A549 (cell line): Measurements from ENCODE around the gene MAPK13. TPM values are rescaled to one million over a fixed set of nuclear protein-coding genes. Genes with fewer than 3 reads are reported as not detected.

ENCODE experiments used
- ATAC-seq, 2 experiments: fragments of 200-7000 bp in 1 of 2; fragments of >200 bp in 1 of 2; cut with Nextera tagmentation in 1 of 2; cut with Tn5 transposase in 1 of 2; 3 replicates each; pipeline versions ENCODE4 v1.8.0 to v1.9.1; 2018 to 2020; ENCODE audit warnings: mild to moderate bottlenecking in 1 of 2, moderate library complexity in 1 of 2
- CTCF ChIA-PET: fragments of 300-600 bp; sonication (Branson Sonifier 250); formaldehyde crosslinking; extraction: SDS; loops from one replicate; lab custom pipeline; 2021; ENCODE audit warnings: antibody characterized with exemption, inconsistent platforms; lab: Yijun Ruan, JAX
- POLR2A ChIA-PET: fragments of 350-600 bp; formaldehyde crosslinking; extraction: SDS; loops from one replicate; lab custom pipeline; 2021; ENCODE audit warnings: antibody characterized with exemption, inconsistent platforms; lab: Yijun Ruan, JAX
- DNase-seq, 2 experiments: peaks; one replicate each; pipeline versions ENCODE4 v3.0.0 to v3.0.0-alpha.2; 2011 to 2016; ENCODE audit warnings: low read depth in 1 of 2, low spot score in 1 of 2
- FAIRE-seq: peaks from 2 replicates; lab custom pipeline; 2011; peaks lifted over from hg19 to GRCh38; lab: Jason Lieb, UNC
- H3K27ac ChIP-seq, 2 experiments: fragments of >200 bp; sonication (Bioruptor Twin); formaldehyde crosslinking; 3 replicates each; pipeline ENCODE4 v1.5.1; 2016 to 2017
- H3K4me1 ChIP-seq: fragments of >200 bp; sonication (Bioruptor Twin); formaldehyde crosslinking; 3 replicates; pipeline ENCODE4 v1.6.1; 2016
- H3K4me2 ChIP-seq: fragments of >200 bp; sonication (Bioruptor Twin); formaldehyde crosslinking; 3 replicates; pipeline ENCODE4 v1.6.1; 2016
- H3K4me3 ChIP-seq: fragments of >200 bp; sonication (Bioruptor Twin); formaldehyde crosslinking; 3 replicates; pipeline ENCODE4 v1.5.1; 2016
- H3K9me3 ChIP-seq: fragments of >200 bp; sonication (Bioruptor Twin); formaldehyde crosslinking; 3 replicates; pipeline ENCODE4 v1.6.1; 2016
- BHLHE40 ChIP-seq: IDR thresholded peaks from 2 replicates; pipeline ENCODE4 v1.6.1; 2012; ENCODE audit warnings: low read depth, low read length, inconsistent platforms
- CEBPB ChIP-seq, 2 experiments: fragments of >200 bp in 1 of 2; sonication (Bioruptor Twin) in 1 of 2; formaldehyde crosslinking in 1 of 2; IDR thresholded peaks; 2 replicates each; pipeline ENCODE4 v1.6.1; 2012 to 2016
- CHD2 ChIP-seq: fragments of 150-350 bp; IDR thresholded peaks from 2 replicates; pipeline ENCODE4 v1.6.1; 2014; ENCODE audit warnings: low read length; ENCODE audit not compliant: partially characterized antibody
- E2F6 ChIP-seq: IDR thresholded peaks from 2 replicates; pipeline ENCODE4 v1.6.1; 2012; ENCODE audit warnings: low read depth, borderline replicate concordance
- ESRRA ChIP-seq: fragments of 150-350 bp; IDR thresholded peaks from 2 replicates; pipeline ENCODE4 v1.6.1; 2014; ENCODE audit warnings: mild to moderate bottlenecking, low read length, borderline replicate concordance
- FOSL2 ChIP-seq, 2 experiments: fragments of 450-650 bp in 1 of 2; fragments of >200 bp in 1 of 2; sonication (Bioruptor Twin) in 1 of 2; formaldehyde crosslinking; IDR thresholded peaks; 2 replicates each; pipeline versions ENCODE4 v1.5.0 to v1.6.1; 2016 to 2020; ENCODE audit warnings: mild to moderate bottlenecking in 1 of 2, moderate library complexity in 1 of 2
- GATA3 ChIP-seq: IDR thresholded peaks from 2 replicates; pipeline ENCODE4 v1.6.1; 2012; ENCODE audit warnings: borderline replicate concordance
- HDAC2 ChIP-seq: fragments of 200-600 bp; sonication (generic); IDR thresholded peaks from 2 replicates; pipeline ENCODE4 v1.6.1; 2016
- KDM5A ChIP-seq: fragments of 200-600 bp; sonication (generic); IDR thresholded peaks from 2 replicates; pipeline ENCODE4 v1.6.1; 2016; ENCODE audit warnings: antibody characterized with exemption, mild to moderate bottlenecking
- NPAS2 ChIP-seq: fragments of 250-450 bp; sonication (Bioruptor Pico); IDR thresholded peaks from 2 replicates; pipeline ENCODE4 v1.8.0; 2022; ENCODE audit warnings: mild to moderate bottlenecking, moderate library complexity, borderline replicate concordance
- POLR2AphosphoS2 ChIP-seq: conservative IDR thresholded peaks from 2 replicates; pipeline ENCODE4 v1.6.1; 2012; ENCODE audit warnings: low read length, improper control_type of control experiment, inconsistent platforms
- RARB ChIP-seq: fragments of 250-450 bp; sonication (Bioruptor Pico); IDR thresholded peaks from 2 replicates; pipeline ENCODE4 v1.8.0; 2021; ENCODE audit warnings: mild to moderate bottlenecking, moderate library complexity
- REST ChIP-seq: fragments of 200-600 bp; sonication (generic); IDR thresholded peaks from 2 replicates; pipeline ENCODE4 v1.6.1; 2016; ENCODE audit warnings: antibody characterized with exemption, mild to moderate bottlenecking, moderate library complexity
- RFX5 ChIP-seq: fragments of 450-650 bp; IDR thresholded peaks from 2 replicates; pipeline ENCODE4 v1.7.1; 2014; ENCODE audit warnings: antibody characterized with exemption, mild to moderate bottlenecking, moderate library complexity
- RNF2 ChIP-seq: fragments of 200-600 bp; sonication (generic); IDR thresholded peaks from 2 replicates; pipeline ENCODE4 v1.6.1; 2016; ENCODE audit warnings: low read depth, mild to moderate bottlenecking, antibody characterized with exemption, moderate library complexity, borderline replicate concordance
- SMC3 ChIP-seq: fragments of >200 bp; sonication (Bioruptor Twin); formaldehyde crosslinking; IDR thresholded peaks from 3 replicates; pipeline ENCODE4 v1.6.1; 2018; ENCODE audit warnings: inconsistent platforms
- TFCP2L1 ChIP-seq: fragments of 250-450 bp; sonication (Bioruptor Pico); IDR thresholded peaks from 2 replicates; pipeline ENCODE4 v1.5.0; 2021; ENCODE audit warnings: mild to moderate bottlenecking
- TP53 ChIP-seq: fragments of 250-450 bp; sonication (Bioruptor Pico); IDR thresholded peaks from 2 replicates; pipeline ENCODE4 v1.5.0; 2021; ENCODE audit warnings: mild to moderate bottlenecking, moderate library complexity
- ZC3H11A ChIP-seq: fragments of 450-650 bp; IDR thresholded peaks from 2 replicates; pipeline ENCODE4 v1.6.1; 2014; ENCODE audit warnings: antibody characterized with exemption, mild to moderate bottlenecking
- ZNF302 ChIP-seq: fragments of 250-450 bp; sonication (Bioruptor Pico); IDR thresholded peaks from 2 replicates; pipeline ENCODE4 v1.9.0; 2021; ENCODE audit warnings: inconsistent platforms, mild to moderate bottlenecking, moderate library complexity
- WGBS: methylation state at CpG from one replicate; pipeline ENCODE4 v1.1.6; 2017; ENCODE audit errors: missing lambda C conversion rate; 5-methylcytosine and 5-hydroxymethylcytosine counted together
- polyA plus RNA-seq, 4 experiments: library from polyadenylated mRNA; depleted of rRNA in 3 of 4; stranded (reverse); fragments of >200 nt; fragmentation: RNase III in 1 of 4; extraction: RNeasy Plus Mini Kit Qiagen cat#74134 plus additional on column Dnase treatment in 1 of 4; gene quantifications; 2 replicates in 3 of 4; 3 replicates in 1 of 4; pipeline ENCODE4 v1.2.3, GENCODE V29; 2011 to 2017
- TF ChIP-seq, protein P1 (sequence below): fragments of 250-450 bp; sonication (Bioruptor Pico); IDR thresholded peaks from 2 replicates; pipeline ENCODE4 v1.5.0; 2021; ENCODE audit warnings: mild to moderate bottlenecking, moderate library complexity, borderline replicate concordance
- TF ChIP-seq, protein P2 (sequence below): fragments of >200 bp; sonication (Bioruptor Twin); formaldehyde crosslinking; IDR thresholded peaks from 3 replicates; pipeline ENCODE4 v1.6.1; 2016
- TF ChIP-seq, protein P3 (sequence below): fragments of 450-650 bp; IDR thresholded peaks from 2 replicates; pipeline ENCODE4 v1.6.1; 2014; ENCODE audit warnings: antibody characterized with exemption
- TF ChIP-seq, protein P4 (sequence below): fragments of 250-450 bp; sonication (Bioruptor Pico); IDR thresholded peaks from 2 replicates; pipeline ENCODE4 v1.5.0; 2020; ENCODE audit warnings: low read depth, mild to moderate bottlenecking, moderate library complexity

Gene MAPK13
- polyA plus RNA-seq, 2 of the 4 experiments (the other 2 are of a cell fraction), result 0.45 to 0.63 TPM

- TF ChIP-seq, protein P1, sequence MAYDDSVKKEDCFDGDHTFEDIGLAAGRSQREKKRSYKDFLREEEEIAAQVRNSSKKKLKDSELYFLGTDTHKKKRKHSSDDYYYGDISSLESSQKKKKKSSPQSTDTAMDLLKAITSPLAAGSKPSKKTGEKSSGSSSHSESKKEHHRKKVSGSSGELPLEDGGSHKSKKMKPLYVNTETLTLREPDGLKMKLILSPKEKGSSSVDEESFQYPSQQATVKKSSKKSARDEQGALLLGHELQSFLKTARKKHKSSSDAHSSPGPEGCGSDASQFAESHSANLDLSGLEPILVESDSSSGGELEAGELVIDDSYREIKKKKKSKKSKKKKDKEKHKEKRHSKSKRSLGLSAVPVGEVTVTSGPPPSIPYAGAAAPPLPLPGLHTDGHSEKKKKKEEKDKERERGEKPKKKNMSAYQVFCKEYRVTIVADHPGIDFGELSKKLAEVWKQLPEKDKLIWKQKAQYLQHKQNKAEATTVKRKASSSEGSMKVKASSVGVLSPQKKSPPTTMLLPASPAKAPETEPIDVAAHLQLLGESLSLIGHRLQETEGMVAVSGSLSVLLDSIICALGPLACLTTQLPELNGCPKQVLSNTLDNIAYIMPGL (CRISPR knock-in tag), result no peak
- TF ChIP-seq, protein P2, sequence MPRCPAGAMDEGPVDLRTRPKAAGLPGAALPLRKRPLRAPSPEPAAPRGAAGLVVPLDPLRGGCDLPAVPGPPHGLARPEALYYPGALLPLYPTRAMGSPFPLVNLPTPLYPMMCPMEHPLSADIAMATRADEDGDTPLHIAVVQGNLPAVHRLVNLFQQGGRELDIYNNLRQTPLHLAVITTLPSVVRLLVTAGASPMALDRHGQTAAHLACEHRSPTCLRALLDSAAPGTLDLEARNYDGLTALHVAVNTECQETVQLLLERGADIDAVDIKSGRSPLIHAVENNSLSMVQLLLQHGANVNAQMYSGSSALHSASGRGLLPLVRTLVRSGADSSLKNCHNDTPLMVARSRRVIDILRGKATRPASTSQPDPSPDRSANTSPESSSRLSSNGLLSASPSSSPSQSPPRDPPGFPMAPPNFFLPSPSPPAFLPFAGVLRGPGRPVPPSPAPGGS, result no peak
- TF ChIP-seq POLR2AphosphoS2 (no peak), KDM5A (no peak), SMC3 (no peak), RARB (CRISPR knock-in tag) (no peak), GATA3 (no peak), ESRRA (no peak), CHD2 (no peak), E2F6 (no peak), RNF2 (no peak), HDAC2 (no peak), TP53 (CRISPR knock-in tag) (no peak), ZNF302 (CRISPR knock-in tag) (no peak), BHLHE40 (no peak)
- TF ChIP-seq, protein P3, sequence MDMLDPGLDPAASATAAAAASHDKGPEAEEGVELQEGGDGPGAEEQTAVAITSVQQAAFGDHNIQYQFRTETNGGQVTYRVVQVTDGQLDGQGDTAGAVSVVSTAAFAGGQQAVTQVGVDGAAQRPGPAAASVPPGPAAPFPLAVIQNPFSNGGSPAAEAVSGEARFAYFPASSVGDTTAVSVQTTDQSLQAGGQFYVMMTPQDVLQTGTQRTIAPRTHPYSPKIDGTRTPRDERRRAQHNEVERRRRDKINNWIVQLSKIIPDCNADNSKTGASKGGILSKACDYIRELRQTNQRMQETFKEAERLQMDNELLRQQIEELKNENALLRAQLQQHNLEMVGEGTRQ, result no peak
- H3K9me3 ChIP-seq, result no peaks in the 10 kb centered on the region
- DNase-seq, result no peak
- H3K4me2 ChIP-seq, result no peak overlapping the region
- ATAC-seq, result no peak
- no peak overlapping the region for H3K27ac ChIP-seq
- ChIA-PET POLR2A (no interaction called here), CTCF (no interaction called here)
- no peak overlapping the region for H3K4me3 ChIP-seq
- no peak for FAIRE-seq
- WGBS, result 100% methylated on average over 2 of the region's 2 CpGs
- no peaks in the 10 kb centered on the region for H3K4me1 ChIP-seq
Measured at GRCh38 chr6:36113703-36114102, 16.6 kb upstream of the MAPK13 start.

DNA sequence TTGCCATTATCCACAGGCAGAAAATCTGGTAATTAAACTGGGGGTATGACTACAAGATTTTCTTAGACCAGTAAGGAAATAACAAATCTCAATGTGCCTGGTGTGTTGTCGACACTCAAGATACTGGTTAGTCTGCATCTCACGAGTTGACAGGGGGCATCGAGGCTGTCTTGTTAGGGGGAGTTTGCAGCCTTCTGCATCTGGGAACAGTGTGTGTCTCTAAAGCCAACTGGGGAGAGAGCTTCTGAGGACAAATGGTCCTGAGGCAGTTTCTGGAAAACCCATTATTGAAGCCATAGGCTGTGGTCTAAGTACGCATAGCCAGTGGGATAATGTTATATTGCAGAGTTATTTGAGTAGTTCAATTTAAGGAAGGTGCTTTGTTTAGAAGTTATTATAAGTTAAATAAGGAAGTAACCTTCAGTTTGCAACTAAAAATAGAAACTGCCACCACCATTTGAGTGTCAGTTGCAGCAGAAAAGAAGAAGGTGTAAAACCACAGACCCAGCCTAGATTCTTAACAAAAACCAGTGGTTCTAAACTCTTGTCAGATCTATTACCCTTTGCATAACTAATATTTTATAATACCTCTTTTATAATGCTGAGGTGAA lies 15.4 kb upstream of the MAPK13 start:
- H3K4me2 ChIP-seq, result no peak overlapping the region
- DNase-seq (no peak), ATAC-seq (no peak), FAIRE-seq (no peak)
- no peaks in the 10 kb centered on the region for H3K4me1 ChIP-seq
- no peak overlapping the region for H3K4me3 ChIP-seq
- H3K27ac ChIP-seq, result no peak overlapping the region
- ChIA-PET CTCF (interaction anchor here (0.6 kb wide), 1 partner anchor 226 kb away, joined by 3 read pairs; no protein-coding TSS in a partner anchor), POLR2A (interaction anchor here (0.6 kb wide), 1 partner anchor 63 kb away, joined by 3 read pairs; no protein-coding TSS in a partner anchor)
- no peaks in the 10 kb centered on the region for H3K9me3 ChIP-seq
- 97% methylated on average over 4 of the region's 4 CpGs for WGBS
- no peak for TF ChIP-seq ZC3H11A
- no peak for TF ChIP-seq CEBPB (IDR thresholded peaks at IDR 0.05)
- no peak for TF ChIP-seq REST
- TF ChIP-seq ESRRA, result no peak
- no peak for TF ChIP-seq NPAS2 (CRISPR knock-in tag)
- no peak for TF ChIP-seq TFCP2L1 (CRISPR knock-in tag)
- TF ChIP-seq RFX5, result no peak
- TF ChIP-seq, protein P4, sequence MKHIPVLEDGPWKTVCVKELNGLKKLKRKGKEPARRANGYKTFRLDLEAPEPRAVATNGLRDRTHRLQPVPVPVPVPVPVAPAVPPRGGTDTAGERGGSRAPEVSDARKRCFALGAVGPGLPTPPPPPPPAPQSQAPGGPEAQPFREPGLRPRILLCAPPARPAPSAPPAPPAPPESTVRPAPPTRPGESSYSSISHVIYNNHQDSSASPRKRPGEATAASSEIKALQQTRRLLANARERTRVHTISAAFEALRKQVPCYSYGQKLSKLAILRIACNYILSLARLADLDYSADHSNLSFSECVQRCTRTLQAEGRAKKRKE, result no peak
- no peak for TF ChIP-seq FOSL2 (IDR thresholded peaks at IDR 0.05)
- no peak for TF ChIP-seq FOSL2 (CRISPR knock-in tag; IDR thresholded peaks at IDR 0.05)
- TF ChIP-seq, protein P1 (CRISPR knock-in tag), result no peak
- TF ChIP-seq POLR2AphosphoS2, result no peak
- no peak for TF ChIP-seq CHD2
